ENCODE measurements around the gene C3orf20.

The C3orf20 gene

DNA sequence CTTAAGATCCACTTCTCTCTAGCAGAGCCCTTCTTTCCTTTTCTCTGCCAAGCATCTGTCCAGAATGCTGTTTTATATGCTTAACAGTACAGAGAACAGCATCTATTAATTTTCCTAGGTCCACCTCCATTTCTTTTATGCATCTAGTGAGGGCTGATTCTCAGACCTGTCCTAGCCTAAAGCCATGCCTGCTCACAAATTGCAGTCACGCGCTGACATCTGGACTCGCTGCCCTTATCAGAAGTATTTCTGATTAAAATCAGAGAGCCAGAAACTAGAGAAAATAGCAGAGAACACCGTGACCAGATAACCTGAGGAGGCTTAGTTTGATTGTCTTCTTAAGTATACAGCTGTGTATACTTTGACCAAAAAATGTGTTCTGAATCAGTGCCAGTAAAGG is 1.9 kb downstream of the C3orf20 start:
- peaks cover 9% of the 10 kb centered on the region; the same call in 1 of the 2 replicates for H3K9me3 ChIP-seq (ENCODE audit: insufficient read depth, low read length)
- no peaks in the 10 kb centered on the region for H3K27me3 ChIP-seq (ENCODE audit: low read length)
- peak overlapping the region; percentile 6 for H3K4me2 ChIP-seq (ENCODE audit: low read depth, low read length, poor library complexity, severe bottlenecking)
- peaks cover 16% of the 10 kb centered on the region for H3F3A ChIP-seq (ENCODE audit: insufficient read depth)
- no peak overlapping the region for H3K4me3 ChIP-seq (ENCODE audit: insufficient read depth, low read length, poor library complexity, severe bottlenecking)
- H3K27ac ChIP-seq (ENCODE audit: low read depth, low read length), result peak overlapping the region; percentile 61
- H3K9ac ChIP-seq (ENCODE audit: low read length), result peak overlapping the region; percentile 27
- no peak overlapping the region for H2AFZ ChIP-seq (ENCODE audit: low read depth, low read length, severe bottlenecking)
- TF ChIP-seq CTCF (IDR thresholded peaks at IDR 0.05; ENCODE audit: insufficient read depth, low read length, poor library complexity, severe bottlenecking) (no peak), EZH2phosphoT487 (conservative IDR thresholded peaks at IDR 0.05; ENCODE audit: low read length) (no peak)
- H3K9me2 ChIP-seq (replicated peaks; ENCODE audit: insufficient read depth, low read length), result no peaks in the 10 kb centered on the region
- H4K20me1 ChIP-seq (ENCODE audit: low read depth, low read length), result no peaks in the 10 kb centered on the region
- peaks cover 18% of the 10 kb centered on the region for H3K36me3 ChIP-seq (ENCODE audit: low read length)
- H3K79me2 ChIP-seq (ENCODE audit: insufficient read depth, low read length), result no peaks in the 10 kb centered on the region

DNA sequence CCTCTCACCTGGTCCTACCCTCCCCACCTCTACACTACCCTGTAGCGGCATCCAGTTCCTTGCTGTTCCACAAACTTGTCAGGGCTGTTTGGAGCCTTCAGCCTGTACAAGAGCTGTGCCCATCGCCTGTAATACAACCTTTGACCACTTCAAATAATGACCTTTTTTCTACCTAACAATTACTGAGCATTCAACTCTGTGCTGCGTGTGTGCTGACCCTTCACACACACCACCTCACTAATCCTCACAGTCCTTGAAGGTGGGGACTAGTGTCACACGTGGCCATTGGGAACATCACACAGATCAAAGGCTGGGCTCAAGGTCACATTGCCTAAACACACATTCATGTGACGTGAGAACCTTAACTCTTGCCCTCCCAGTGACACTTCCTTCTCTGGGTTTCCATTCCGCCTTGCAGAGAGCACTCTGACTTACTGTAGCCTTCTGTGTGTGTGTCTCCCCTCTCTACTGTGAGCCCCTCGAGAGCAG is 3.1 kb downstream of the C3orf20 start:
- H3K4me3 ChIP-seq (ENCODE audit: insufficient read depth, low read length, poor library complexity, severe bottlenecking), result no peak overlapping the region
- H3K9ac ChIP-seq (ENCODE audit: low read length), result no peak overlapping the region; the same call in 1 of the 2 replicates
- no peak overlapping the region for H2AFZ ChIP-seq (ENCODE audit: low read depth, low read length, severe bottlenecking)

GRCh38 chr3:14680115-14680514 is 5.2 kb downstream of the C3orf20 start:
- Histone ChIP-seq H3K27ac (ENCODE audit: low read depth, low read length) (no peak overlapping the region), H2AFZ (ENCODE audit: low read depth, low read length, severe bottlenecking) (no peak overlapping the region), H4K20me1 (ENCODE audit: low read depth, low read length) (no peaks in the 10 kb centered on the region), H3F3A (ENCODE audit: insufficient read depth) (peaks cover 28% of the 10 kb centered on the region), H3K4me3 (ENCODE audit: insufficient read depth, low read length, poor library complexity, severe bottlenecking) (no peak overlapping the region), H3K36me3 (ENCODE audit: low read length) (peaks cover 10% of the 10 kb centered on the region), H3K9me3 (ENCODE audit: insufficient read depth, low read length) (peaks cover 9% of the 10 kb centered on the region; the same call in 1 of the 2 replicates), H3K9ac (ENCODE audit: low read length) (no peak overlapping the region), H3K4me2 (ENCODE audit: low read depth, low read length, poor library complexity, severe bottlenecking) (no peak overlapping the region), H3K27me3 (ENCODE audit: low read length) (no peaks in the 10 kb centered on the region), H3K9me2 (replicated peaks; ENCODE audit: insufficient read depth, low read length) (no peaks in the 10 kb centered on the region), H3K79me2 (ENCODE audit: insufficient read depth, low read length) (no peaks in the 10 kb centered on the region)
- TF ChIP-seq EZH2phosphoT487 (conservative IDR thresholded peaks at IDR 0.05; ENCODE audit: low read length) (no peak), CTCF (IDR thresholded peaks at IDR 0.05; ENCODE audit: insufficient read depth, low read length, poor library complexity, severe bottlenecking) (no peak)

More for the DNA sequence above, 3.1 kb downstream of the C3orf20 start:
- H3K4me2 ChIP-seq (ENCODE audit: low read depth, low read length, poor library complexity, severe bottlenecking), result no peak overlapping the region
- H3K27me3 ChIP-seq (ENCODE audit: low read length), result no peaks in the 10 kb centered on the region
- no peaks in the 10 kb centered on the region for H3K9me2 ChIP-seq (replicated peaks; ENCODE audit: insufficient read depth, low read length)
- peaks cover 20% of the 10 kb centered on the region for H3F3A ChIP-seq (ENCODE audit: insufficient read depth)
- H3K36me3 ChIP-seq (ENCODE audit: low read length), result peaks cover 15% of the 10 kb centered on the region
- no peaks in the 10 kb centered on the region for H4K20me1 ChIP-seq (ENCODE audit: low read depth, low read length)
- H3K9me3 ChIP-seq (ENCODE audit: insufficient read depth, low read length), result peaks cover 9% of the 10 kb centered on the region; the same call in 1 of the 2 replicates
- TF ChIP-seq EZH2phosphoT487 (conservative IDR thresholded peaks at IDR 0.05; ENCODE audit: low read length), result no peak
- no peak for TF ChIP-seq CTCF (IDR thresholded peaks at IDR 0.05; ENCODE audit: insufficient read depth, low read length, poor library complexity, severe bottlenecking)
- peak overlapping the region; percentile 41 for H3K27ac ChIP-seq (ENCODE audit: low read depth, low read length)
- H3K79me2 ChIP-seq (ENCODE audit: insufficient read depth, low read length), result no peaks in the 10 kb centered on the region

Measured in SU-DHL-6 (cell line).